ENCODE data around the gene RFC5. TPM values are rescaled to one million over a fixed set of nuclear protein-coding genes. Genes with fewer than 3 reads are reported as not detected.

The RFC5 gene
- total RNA-seq, 1 experiment from 2014 or later, result 78.6 TPM

DNA sequence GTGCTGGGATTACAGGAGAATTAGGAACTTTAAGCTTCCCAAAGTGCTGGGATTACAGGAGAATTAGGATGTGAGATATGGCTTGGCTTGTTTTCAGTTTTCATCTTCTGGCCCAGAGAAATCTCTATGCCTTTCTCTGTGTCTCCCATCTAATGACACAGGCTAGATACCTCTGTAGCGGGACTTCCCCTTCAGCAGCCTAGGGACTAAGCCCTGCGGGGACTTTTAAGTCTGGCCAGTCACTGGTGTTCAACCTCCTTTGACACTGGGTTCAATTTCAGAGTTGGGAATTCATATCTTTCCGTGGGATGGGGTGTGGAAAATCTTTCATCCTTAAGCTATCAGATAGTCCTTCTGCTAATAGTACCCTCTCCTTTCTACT is 6.2 kb downstream of the RFC5 start:
- H2AFZ ChIP-seq (ENCODE audit: low read depth, low read length, poor library complexity, severe bottlenecking), result no peak overlapping the region
- BruUV-seq (replicated peaks), result no TSS peak
- POLR2A ChIA-PET, result no interaction called here

DNA sequence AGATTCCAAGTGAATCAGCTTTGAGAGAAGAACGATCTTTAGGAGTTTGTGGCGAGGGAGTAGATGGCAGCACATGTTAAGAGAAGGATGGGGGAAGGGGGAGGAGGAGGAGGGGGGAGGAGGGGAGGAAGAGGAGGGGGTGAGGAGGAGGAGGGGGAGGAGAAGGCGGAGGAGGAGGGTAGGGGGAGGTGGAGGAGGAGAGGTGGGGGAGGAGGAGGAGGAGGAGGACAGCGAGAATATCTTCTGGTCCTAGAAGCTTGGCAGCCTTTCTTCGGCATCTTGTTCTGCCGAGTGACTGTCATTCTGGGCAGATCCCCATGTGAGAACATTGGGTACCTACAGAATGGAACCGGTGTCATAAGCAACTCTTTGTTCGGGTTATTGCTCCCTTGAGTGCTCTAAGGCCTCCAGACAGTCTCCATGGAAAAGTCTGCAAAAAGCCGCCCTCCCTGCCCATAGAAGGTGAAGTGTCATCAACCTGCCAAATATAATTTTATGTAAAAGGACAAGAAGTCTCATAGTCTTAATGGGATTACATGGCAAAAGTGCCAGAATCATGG is 6.9 kb downstream of the RFC5 start:
- Histone ChIP-seq H3K9ac (ENCODE audit: low read length) (no peak overlapping the region), H3K9me2 (ENCODE audit: insufficient read depth) (no peaks in the 10 kb centered on the region), H3K4me3 (replicated peaks in 1 of 2; ENCODE audit: low read depth in 1 of 2, low read length in 2 of 2) (no peak overlapping the region), H3K27me3 (ENCODE audit: insufficient read depth, low read length) (no peaks in the 10 kb centered on the region), H4K20me1 (ENCODE audit: insufficient read depth) (no peaks in the 10 kb centered on the region), H2AFZ (ENCODE audit: low read depth, low read length, poor library complexity, severe bottlenecking) (no peak overlapping the region), H3K36me3 (ENCODE audit: control insufficient read depth in 1 of 2, insufficient read depth in 2 of 2, low read length in 2 of 2) (peaks cover 56 to 81% of the 10 kb centered on the region in 2 experiments), H3K9me3 (ENCODE audit: control insufficient read depth in 1 of 2, insufficient read depth in 1 of 2, low read depth in 1 of 2, low read length in 2 of 2) (no peaks in the 10 kb centered on the region), H3K4me2 (ENCODE audit: low read length) (no peak overlapping the region), H3K27ac (ENCODE audit: low read depth, low read length) (no peak overlapping the region), H3K4me1 (ENCODE audit: control insufficient read depth in 1 of 2, insufficient read depth in 2 of 2, low read length in 2 of 2) (no peaks in the 10 kb centered on the region), H3K79me2 (ENCODE audit: insufficient read depth, low read length) (peaks cover 38% of the 10 kb centered on the region)
- no peak for DNase-seq (ENCODE audit: low read depth, low spot score)
- no peak for TF ChIP-seq TCF7L2 (IDR thresholded peaks at IDR 0.05; ENCODE audit: borderline replicate concordance, extremely low read depth, insufficient read depth, insufficient read length)
- TF ChIP-seq SIN3A (IDR thresholded peaks at IDR 0.05; ENCODE audit: low read depth), result no peak
- TF ChIP-seq YY1 (IDR thresholded peaks at IDR 0.05; ENCODE audit: extremely low read depth, insufficient replicate concordance, low read depth, low read length), result no peak
- no peak for TF ChIP-seq EZH2phosphoT487 (IDR thresholded peaks at IDR 0.05; ENCODE audit: borderline replicate concordance)
- TF ChIP-seq ELF1 (IDR thresholded peaks at IDR 0.05; ENCODE audit: borderline replicate concordance, low read depth), result no peak
- BruUV-seq (replicated peaks), result no TSS peak
- ChIA-PET RAD21 (ENCODE audit: low non-redundant PET in 1 of 2, low total read pairs in 2 of 2, uncharacterized antibody in 2 of 2, unreplicated experiment in 2 of 2) (no interaction called here), CTCF (no interaction called here), POLR2A (no interaction called here)
- intact Hi-C loops (cut with micrococcal nuclease), result no loop called here
- no peak for ATAC-seq

More for the DNA sequence above, 6.2 kb downstream of the RFC5 start:
- ATAC-seq (no peak), DNase-seq (ENCODE audit: low read depth, low spot score) (no peak)
- CTCF ChIA-PET, result no interaction called here
- H3K36me3 ChIP-seq (ENCODE audit: control insufficient read depth in 1 of 2, insufficient read depth in 2 of 2, low read length in 2 of 2), result peaks cover 54 to 82% of the 10 kb centered on the region in 2 experiments
- RAD21 ChIA-PET (ENCODE audit: low non-redundant PET in 1 of 2, low total read pairs in 2 of 2, uncharacterized antibody in 2 of 2, unreplicated experiment in 2 of 2), result no interaction called here
- H3K4me3 ChIP-seq (replicated peaks in 1 of 2; ENCODE audit: low read depth in 1 of 2, low read length in 2 of 2), result no peak overlapping the region
- H3K4me1 ChIP-seq (ENCODE audit: control insufficient read depth in 1 of 2, insufficient read depth in 2 of 2, low read length in 2 of 2), result peaks cover 2 to 6% of the 10 kb centered on the region in 2 experiments; a peak in 2 of 4 replicates
- no peaks in the 10 kb centered on the region for H3K9me3 ChIP-seq (ENCODE audit: control insufficient read depth in 1 of 2, insufficient read depth in 1 of 2, low read depth in 1 of 2, low read length in 2 of 2)
- no peak overlapping the region for H3K27ac ChIP-seq (ENCODE audit: low read depth, low read length)
- no peak for TF ChIP-seq SP1 (IDR thresholded peaks at IDR 0.05; ENCODE audit: low read depth)
- TF ChIP-seq ZFX (IDR thresholded peaks at IDR 0.05), result no peak
- TF ChIP-seq YY1 (IDR thresholded peaks at IDR 0.05; ENCODE audit: extremely low read depth, insufficient replicate concordance, low read depth, low read length), result no peak
- no peak for TF ChIP-seq FOSL1 (IDR thresholded peaks at IDR 0.05; ENCODE audit: low read depth)
- no peak for TF ChIP-seq TCF7L2 (IDR thresholded peaks at IDR 0.05; ENCODE audit: borderline replicate concordance, extremely low read depth, insufficient read depth, insufficient read length)
- H4K20me1 ChIP-seq (ENCODE audit: insufficient read depth), result no peaks in the 10 kb centered on the region
- H3K4me2 ChIP-seq (ENCODE audit: low read length), result no peak overlapping the region
- no peaks in the 10 kb centered on the region for H3K27me3 ChIP-seq (ENCODE audit: insufficient read depth, low read length)
- intact Hi-C loops (cut with micrococcal nuclease), result no loop called here
- no peak overlapping the region for H3K9ac ChIP-seq (ENCODE audit: low read length)
- peaks cover 45% of the 10 kb centered on the region for H3K79me2 ChIP-seq (ENCODE audit: insufficient read depth, low read length)
- no peaks in the 10 kb centered on the region for H3K9me2 ChIP-seq (ENCODE audit: insufficient read depth)
